ENCODE measurements around the gene UBR2. TPM values are rescaled to one million over a fixed set of nuclear protein-coding genes. Genes with fewer than 3 reads are reported as not detected.

The UBR2 gene
- total and polyA plus RNA-seq, 9 of the 15 experiments (the other 6 are each of a cell fraction or from before 2014, with no cell fraction given) = 9.1 to 38.9 (median 23.4) TPM

- TF ChIP-seq ZBTB40 (IDR thresholded peaks at IDR 0.05) (no peak), ZBTB40 (CRISPR knock-in tag; IDR thresholded peaks at IDR 0.05) (no peak), ESRRB (CRISPR knock-in tag; IDR thresholded peaks at IDR 0.05; ENCODE audit: borderline replicate concordance) (no peak), ZNF274 (IDR thresholded peaks at IDR 0.05; ENCODE audit: borderline replicate concordance, low read depth, low read length) (no peak), XRCC3 (IDR thresholded peaks at IDR 0.05) (peak; percentile 63; the same call in 1 of the 2 replicates), DEAF1 (CRISPR knock-in tag; IDR thresholded peaks at IDR 0.05) (peak; percentile 20; the same call in 1 of the 2 replicates), ZNF609 (CRISPR knock-in tag; IDR thresholded peaks at IDR 0.05; ENCODE audit: borderline replicate concordance) (no peak)
Measured at GRCh38 chr6:42569102-42570028, 5.5 kb downstream of the UBR2 start (continued).
